Retina (tissue), 1 donor: ENCODE data around the gene CRISP3.
"Not testable (repeated sequence)": the region's sequence is repeated elsewhere in the genome, so short reads cannot be mapped to it uniquely, and the experiment has no call there.

Experiments used
- DNase-seq: peaks from one replicate; pipeline ENCODE4 v3.0.0-alpha.2; 2016

Gene CRISP3, protein sequence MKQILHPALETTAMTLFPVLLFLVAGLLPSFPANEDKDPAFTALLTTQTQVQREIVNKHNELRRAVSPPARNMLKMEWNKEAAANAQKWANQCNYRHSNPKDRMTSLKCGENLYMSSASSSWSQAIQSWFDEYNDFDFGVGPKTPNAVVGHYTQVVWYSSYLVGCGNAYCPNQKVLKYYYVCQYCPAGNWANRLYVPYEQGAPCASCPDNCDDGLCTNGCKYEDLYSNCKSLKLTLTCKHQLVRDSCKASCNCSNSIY

DNA sequence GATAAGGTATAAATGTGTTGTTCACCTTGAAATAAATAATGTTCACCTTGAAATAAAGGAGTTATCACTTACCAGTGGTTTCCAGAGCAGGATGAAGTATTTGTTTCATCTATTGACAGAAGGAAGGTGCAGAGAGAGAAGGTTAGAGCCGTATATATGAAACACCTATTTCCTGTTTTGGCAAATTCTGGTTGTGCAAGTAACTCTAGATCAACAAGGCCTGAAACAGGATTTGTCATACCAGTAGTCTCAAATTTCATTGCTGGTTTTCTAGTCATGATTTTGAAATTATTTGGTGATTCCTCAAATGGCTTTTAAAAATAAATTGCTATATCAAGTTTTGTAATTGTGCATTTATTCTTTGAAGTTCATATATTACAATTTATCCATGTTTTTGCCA is at the start of gene CRISP3:
Gene CRISP3 (minus strand): TSS at position 130 of the 400 bp plus-strand sequence. CDS start 21 bp downstream, at position 109.
- DNase-seq: no peak

DNA sequence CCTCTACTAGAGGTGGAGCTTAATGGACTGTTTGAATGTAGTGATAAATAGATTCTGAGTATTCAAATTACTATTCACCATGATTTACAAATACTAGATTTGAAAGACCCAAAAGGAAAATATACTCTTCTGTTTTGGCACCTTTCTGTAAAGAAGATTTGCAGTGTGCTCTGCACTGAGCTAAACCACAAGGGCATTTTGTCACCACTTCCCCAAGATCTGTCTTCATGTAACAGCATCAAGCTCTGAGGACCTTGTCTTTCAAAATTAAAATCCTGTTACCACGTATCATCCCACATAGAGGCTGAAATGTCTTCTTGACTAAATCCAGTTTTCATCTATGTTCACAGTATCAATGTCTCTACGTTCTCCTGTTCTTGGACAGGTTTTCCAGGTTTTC is 46.2 kb upstream of the CRISP3 start:
- DNase-seq: no peak

DNA sequence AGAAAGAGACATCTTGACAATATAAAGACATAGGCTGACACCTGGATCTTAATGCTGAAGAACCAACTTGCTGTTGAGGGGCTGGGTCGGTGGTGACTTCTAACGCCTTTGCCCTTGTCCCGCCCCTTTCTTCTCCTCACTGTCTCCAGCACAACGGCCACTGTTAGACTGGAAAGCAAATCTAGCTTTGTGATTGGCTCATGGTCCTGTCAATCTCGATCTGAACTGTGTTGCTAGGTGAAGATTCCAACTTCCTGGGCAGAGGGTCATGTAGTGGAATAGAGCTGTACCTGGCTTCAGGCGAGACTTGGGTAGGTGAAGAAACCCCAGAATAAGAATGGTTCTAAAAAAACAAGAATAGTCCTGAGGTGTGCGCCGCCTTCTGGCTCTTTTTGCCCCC is 43.0 kb upstream of the CRISP3 start, which contains the start of gene PGK2:
Gene PGK2 (minus strand): TSS at position 110 of the 400 bp plus-strand sequence. CDS start 98 bp downstream, at position 12.
- DNase-seq: no peak

DNA sequence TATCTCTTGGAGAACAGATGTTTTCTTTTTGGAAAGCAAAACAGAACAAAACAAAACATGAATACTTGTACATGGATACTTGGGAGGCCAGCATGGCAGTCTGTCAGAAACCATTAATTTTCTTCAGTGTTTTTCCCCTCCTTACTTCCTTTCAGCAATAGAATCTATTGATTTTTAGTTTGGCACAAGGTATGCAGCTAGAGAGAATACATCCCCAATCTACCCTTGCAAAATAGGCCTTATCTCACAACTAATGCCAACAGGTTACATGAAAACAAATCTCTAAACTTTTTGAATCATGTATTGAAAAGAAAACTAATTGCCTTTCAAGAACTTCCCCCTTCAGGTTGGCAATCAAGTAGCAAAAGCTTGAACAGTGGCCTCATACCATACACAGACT is 40.1 kb upstream of the CRISP3 start:
- no peak for DNase-seq

DNA sequence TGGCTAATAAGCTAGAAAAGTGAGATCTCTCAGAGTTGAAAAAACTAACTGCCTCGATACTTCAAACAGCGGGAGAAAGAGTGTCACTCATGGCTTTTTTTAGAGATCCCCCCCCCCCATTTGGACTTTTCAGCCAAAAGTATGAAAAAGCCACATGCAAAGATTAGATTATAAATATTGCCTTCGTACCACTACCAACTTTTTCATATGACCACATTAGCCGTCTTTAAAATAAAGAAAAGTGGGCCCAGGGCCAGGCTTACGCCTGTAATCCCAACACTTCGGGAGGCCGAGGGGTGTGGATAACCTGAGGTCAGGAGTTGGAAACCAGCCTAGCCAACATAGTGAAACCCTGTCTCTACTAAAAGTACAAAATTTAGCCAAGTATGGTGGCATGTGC is 38.5 kb upstream of the CRISP3 start:
- no peak for DNase-seq

DNA sequence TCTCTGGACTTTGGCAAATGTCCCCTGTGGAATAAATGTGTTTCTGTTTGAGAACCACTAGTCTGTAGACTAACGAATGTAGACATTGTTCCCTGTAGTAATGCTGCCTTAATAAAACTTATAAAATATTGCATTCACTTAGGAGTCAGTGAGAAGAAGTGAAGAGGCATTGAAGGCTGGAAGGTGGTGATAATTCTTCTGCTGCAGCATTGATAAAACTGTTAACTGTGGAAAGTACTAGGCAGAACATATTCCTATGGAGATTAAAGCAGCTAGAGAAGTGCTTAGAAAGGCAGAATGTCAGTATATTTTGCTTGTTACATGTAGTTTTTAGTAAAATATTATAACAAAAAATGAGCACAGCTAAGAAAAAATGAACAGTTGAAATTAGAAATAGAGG is 38.1 kb upstream of the CRISP3 start:
- DNase-seq: no peak

DNA sequence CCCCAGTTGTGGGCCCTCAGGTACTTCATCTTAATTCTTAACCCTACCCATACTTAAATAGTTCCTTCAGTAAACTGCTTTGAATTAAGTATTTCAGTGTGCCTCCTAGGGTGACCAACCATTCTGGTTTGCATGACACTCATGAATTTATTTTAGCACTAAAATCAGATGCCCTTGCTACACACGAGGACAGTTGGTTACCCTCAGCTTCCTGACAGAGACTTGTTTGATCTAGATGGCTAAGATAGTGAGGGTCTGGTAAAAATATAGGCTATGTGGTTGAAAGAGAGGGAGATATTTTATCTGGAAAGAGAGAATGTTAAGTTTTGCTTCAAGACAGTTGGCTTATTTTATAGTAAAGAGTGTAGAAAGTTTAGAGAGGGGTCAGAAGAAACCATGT is 32.3 kb upstream of the CRISP3 start:
- DNase-seq: no peak

DNA sequence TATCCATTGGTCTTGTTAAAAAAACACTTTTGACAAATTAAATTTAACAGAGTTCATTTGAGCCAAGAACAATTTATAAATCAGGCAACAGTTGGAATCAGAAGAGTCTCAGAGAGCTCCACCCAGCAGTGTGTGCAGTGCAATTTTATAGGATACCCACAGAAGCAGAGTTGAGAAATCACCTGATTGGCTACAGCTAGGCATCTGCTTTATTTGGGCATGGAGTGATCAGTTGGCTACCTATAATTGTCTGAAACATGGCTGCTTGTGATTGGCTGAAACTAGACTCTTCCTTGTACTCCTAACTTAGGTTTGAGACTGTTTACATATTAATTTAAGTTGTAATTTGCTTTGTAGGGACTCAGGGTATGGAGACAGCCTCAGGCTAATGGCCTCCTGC is 30.9 kb upstream of the CRISP3 start:
- no peak for DNase-seq

DNA sequence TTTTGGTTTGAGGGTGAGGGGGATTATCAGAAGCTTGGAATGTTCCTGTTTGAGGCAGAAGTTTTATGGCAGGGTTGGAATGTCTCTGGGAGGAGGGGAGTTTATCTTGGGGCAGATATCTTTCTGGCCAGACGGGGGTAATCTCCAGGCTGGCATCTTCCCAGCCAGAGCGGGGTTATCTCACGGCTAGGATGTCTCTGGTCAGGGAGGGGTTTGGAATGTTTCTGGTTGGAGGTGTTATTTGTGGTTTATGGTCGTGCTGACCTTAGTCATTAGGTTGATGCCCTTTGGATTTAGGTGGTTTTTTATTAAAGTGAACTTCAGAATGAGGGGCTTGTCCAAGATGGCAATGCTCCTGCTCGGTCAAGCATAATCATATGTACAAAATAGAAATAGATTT is 28.1 kb upstream of the CRISP3 start:
- no peak for DNase-seq

DNA sequence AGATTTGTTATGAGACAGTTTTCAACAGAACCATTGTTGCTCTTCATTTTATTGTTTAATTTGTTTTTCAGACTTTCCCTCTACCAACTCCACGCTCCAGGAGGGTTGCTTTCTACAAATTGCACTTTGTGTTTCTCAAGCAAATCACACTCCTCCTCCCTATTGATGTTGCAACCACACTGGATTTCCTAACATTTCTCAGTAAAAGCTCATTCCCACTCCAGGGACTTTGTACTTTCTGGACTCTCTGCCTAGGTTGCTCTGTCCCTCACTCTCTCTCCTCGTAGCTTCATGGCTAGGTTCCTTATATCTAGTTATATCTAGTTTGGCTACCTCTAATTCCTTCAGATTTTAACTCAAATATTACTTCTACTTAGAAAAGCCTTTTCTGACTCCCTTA is 22.6 kb upstream of the CRISP3 start:
- DNase-seq: no peak

DNA sequence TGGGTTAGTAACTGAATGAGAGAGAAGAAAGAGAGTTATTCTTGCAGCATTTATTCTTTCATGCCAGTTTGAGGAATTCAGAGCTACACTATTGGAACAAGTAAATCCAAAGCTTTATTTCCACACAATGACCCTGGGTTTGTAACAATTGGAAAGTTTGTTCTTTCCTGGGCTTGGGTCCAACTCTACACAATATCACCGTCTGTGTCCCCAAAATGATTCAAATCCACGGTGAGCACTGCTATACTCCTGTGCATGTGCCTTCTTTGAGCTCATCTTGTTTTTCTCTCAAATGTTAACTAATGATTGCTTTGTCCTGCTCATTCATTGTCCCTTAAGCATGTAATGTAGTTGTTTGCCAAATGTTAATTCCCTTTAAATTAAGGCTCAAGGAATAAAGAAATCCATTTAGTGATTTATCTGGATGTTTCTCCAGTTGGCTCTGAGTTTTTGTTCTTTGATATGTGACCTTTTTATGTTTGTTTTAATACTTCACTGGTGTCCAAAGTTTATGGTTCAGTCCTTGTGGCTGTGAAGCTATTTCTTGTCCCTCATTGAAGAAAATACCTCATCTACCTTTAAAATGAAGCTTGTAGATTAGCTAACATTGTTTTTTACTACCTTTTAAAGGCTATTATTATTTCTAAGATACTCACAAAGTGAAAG is 20.5 kb upstream of the CRISP3 start:
- DNase-seq: no peak

DNA sequence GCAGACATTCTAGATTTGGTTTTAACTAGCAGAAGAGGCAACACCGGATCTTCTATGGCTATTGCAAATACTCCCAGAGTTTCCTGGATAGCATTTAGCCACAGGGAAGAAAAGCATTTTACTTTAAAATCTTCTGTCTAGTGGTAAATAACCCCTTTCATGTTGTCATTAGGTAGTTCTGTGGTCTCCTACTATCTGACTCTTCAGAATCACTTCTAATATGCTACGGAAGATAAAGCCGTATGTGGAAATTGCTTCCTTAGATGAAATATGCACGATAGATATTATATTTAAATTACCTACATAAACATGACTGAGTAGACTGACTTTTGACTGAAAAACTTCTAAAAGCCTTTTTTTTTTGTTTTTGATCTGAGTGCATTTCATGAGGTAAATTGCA is 759 bp downstream of the CRISP3 start:
- DNase-seq: no peak

DNA sequence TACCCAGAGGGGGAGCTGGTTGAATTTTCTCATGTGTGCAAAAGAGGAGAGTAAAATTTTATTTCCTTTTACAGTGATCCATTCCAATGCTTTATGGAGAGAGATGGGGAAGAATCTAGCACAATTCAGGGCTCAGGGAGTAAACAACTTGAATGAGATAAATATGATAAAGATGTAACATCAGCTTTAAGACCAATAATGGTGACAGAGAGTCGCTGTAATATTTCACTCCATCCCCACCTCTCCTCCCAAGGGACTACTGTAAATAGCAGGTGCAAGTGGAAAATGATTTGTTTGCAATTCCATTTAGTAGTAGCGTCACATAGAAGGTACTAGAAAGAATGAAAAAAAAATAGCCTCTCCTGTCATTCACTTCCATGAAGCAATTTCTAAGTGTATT is 4.8 kb downstream of the CRISP3 start:
- no peak for DNase-seq

DNA sequence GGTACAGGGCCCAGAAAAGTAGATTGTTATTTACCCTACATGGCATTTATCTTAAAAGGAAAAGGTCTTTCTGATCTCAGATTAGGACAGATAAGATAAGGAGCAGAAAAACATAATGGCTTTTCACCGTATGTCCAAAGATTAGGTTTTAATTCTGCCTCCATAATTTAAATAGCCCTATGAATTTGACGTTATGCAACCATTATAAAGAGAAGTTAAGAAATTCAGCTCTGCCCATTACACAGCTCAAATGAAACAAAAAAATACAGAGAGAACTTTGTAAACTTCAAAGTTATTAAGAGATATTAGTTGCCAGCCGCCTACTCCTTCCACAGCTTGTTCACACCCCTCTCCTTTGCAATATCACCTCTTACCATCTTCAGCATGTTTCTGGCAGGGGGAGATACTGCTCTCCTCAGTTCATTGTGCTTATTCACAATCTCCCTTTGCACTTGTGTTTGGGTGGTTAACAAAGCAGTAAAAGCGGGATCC is 8.1 kb downstream of the CRISP3 start:
- no peak for DNase-seq

DNA sequence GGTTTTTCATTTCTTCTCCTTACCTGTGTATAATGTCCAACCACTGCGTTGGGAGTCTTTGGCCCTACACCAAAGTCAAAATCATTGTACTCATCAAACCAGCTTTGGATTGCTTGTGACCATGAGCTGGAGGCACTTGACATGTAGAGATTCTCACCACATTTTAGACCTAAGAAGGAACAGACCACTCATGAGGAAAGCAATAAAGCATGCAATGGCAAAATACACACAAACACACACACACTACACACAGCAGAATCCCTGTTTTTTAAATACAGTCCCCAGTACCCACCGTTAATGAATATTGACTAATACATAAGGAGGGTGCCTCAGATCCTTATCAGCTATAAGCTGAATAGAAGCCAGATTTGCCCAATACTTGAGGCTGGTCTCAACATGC is 10.5 kb downstream of the CRISP3 start:
- DNase-seq: no peak

DNA sequence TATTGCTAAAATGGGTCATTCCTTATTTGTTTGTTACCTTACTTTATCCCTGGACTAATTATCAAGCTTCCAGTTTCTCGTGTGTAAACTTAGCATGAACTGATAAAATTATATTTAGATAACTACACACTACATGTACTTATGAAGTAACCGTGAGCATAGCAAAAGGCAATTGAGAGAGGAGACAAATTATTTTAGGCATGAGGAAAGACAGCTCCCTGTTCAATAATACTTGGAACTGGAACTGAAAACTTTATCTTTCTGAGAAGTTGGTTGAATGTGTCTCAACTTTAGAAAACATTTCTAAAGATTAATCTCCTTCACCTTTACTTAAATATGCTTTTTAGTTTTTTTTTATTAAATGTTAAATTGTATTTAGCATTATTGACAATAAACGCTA is 11.4 kb downstream of the CRISP3 start:
- DNase-seq: no peak

DNA sequence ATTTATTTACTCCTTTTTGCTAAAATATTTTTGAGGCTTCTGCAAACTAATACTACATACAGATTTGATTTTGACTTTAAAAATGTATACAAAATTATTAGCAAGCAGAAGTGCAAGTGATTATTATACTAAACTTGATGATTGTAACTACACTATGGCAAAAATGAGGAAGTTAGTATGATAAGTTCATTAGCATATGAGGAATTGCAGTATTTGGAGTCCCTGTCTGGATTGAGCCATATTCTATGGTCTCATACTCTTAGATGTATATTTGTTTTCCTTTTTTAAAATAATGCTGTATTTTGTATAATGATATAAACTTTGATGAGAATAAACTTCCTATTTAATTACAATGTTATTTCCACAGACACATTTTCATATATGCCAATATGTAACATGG is 13.9 kb downstream of the CRISP3 start:
- DNase-seq: no peak

DNA sequence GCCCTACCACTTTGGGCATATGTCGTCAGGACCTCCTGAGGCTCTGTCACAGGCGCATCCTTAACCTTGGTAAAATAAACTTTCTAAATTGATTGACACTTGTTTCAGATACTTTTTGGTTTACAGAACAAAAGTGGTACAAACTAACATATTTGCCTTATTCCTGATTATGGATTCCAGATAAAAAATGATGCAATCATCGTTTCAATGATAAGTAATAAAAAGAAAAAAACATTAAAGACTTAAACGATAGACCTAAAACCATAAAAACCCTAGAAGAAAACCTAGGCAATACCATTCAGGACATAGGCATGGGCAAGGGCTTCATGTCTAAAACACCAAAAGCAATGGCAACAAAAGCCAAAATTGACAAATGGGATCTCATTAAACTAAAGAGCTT is 20.3 kb downstream of the CRISP3 start:
- DNase-seq: not testable (repeated sequence)

DNA sequence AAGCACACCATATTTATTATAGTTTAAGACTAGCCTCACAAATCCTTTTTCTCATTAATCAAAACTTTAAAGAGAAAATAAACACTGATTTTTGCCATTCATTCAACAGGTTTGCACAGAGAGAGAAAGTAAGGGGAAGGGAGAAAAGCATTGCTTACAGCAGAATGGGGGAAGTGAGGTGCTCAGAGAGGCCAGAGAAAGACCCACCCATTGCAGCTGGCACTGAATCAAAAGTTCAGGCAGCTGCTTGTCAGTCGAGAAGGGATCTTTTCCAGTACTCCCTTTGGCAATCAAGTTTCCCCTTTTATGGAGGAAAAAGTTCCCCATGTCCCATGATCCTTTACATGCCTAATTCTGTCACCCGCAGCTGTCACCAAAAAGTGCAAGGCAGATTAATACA is 22.9 kb downstream of the CRISP3 start:
- DNase-seq: no peak

DNA sequence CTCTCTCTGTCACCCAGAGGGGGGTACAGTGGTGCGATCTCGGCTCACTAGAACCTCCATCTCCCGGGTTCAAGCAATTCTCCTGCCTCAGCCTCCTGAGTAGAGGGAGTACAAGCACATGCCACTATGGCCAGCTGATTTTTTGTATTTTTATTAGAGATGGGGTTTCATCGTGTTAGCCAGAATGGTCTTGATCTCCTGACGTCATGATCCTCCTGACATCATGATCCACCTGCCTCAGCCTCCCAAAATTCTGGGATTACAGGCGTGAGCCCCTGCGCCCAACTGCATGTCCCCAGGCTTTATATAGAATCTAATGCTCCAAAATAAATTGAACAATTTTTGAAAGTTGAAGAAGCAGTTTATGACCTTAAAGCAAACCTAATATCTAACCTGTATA is 23.8 kb downstream of the CRISP3 start:
- DNase-seq: no peak

DNA sequence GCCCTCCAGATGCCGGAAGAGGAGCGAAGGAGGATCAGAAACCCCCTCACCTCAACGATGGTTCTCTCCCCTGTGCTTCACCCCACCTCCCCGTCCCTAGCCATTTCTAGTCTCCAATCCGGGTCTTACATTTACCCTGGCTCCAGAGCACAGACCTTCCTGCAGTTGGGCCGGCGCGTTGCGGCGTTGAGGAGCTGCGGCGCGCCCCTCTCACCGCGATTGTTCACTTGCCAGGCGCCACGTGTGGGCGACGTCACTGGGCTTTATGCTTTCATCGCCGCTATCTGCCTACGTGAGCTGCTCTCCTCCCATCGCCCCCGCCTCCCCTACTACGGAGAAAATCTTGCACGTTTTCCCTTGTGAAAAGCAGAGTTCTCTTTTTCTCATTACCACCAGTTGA is 30.8 kb downstream of the CRISP3 start, which contains the start of gene CRISP2:
Gene CRISP2 (minus strand): TSS at position 198 of the 400 bp plus-strand sequence. CDS start 4,347 bp downstream, outside the sequence.
- peak; percentile 23 for DNase-seq

DNA sequence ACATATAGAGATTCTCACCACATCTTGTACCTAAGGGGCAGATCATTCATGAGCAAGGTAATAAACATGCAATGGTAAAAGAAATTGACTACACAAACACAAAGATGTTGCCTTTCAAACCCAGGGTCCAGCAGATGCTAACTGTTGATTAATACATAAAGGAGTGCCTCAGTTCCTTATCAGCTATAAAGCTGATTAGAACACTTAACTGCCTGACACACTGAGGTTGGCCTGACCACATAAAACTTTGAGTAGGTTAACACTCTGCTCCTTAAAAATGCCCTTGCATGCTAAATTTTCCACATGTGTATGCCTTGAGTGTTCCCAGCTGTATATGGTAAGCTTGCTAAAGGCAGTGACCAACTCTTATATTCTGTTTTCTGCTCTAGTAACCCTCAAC is 45.7 kb downstream of the CRISP3 start:
- DNase-seq: no peak

DNA sequence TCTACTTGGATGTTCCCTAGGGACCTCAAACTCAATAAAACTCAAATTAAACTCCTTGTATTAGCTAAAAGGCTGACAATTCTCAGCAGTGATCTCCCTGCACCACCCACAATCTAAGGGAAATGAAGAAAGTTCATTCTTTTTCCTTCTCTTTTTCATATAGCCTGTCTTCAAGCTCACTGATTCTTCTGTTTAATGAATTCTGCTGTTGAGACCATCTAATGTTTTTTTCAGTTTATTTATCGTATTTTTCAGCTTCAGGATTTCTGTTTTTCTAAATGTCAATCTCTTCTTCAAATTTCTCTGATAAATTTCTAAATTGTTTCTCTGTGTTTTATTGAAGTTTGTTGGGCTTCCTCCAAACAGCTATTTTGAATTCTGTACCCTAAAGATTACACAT is 50.7 kb downstream of the CRISP3 start:
- DNase-seq: no peak

DNA sequence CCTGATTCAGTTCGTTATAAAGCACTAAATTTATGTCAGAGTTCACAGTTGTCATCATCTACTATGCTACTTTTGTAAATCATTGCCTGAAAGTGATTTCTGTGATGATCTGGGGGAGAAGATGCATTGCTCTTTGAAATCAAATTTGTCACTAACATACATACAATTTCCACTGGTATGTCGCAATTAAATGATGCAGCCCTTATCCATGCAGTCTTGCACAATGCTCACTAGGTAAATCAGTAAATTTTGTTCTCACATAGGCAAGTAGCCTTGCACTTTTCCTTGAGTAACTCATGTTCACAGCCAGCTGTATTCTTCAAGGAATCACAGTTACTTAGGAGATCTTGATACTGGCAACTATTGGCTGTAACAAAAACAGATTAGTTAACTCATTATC is 51.7 kb downstream of the CRISP3 start:
- DNase-seq: no peak
